Adipose tissue (tissue), 3 donors: ENCODE data around the gene ZBTB11. TPM values are rescaled to one million over a fixed set of nuclear protein-coding genes. Genes with fewer than 3 reads are reported as not detected.
"Not testable (repeated sequence)": the region's sequence is repeated elsewhere in the genome, so short reads cannot be mapped to it uniquely, and the experiment has no call there.

ENCODE experiments used
- H3K27ac ChIP-seq: one replicate; pipeline ENCODE4 v1.5.1; 2013; ENCODE audit warnings: low read depth, low read length
- WGBS, 3 donors: extraction: QIAGEN DNeasy Blood & Tissue Kit; methylation state at CpG; one replicate each; pipeline ENCODE4 v1.1.7; 2013; 5-methylcytosine and 5-hydroxymethylcytosine counted together
- polyA plus RNA-seq, 3 donors: library from polyadenylated mRNA; stranded (reverse); fragments of 200-250 nt; gene quantifications; one replicate each; pipeline ENCODE4 v1.2.3, GENCODE V29; 2013
- donor health status: healthy with polysubstance abuse.
- donor health status: Bipolar disorder and iron deficiency.
- donor health status: healthy.

Gene ZBTB11
- polyA plus RNA-seq, 3 donors, result 4.0 to 5.9 (median 4.5) TPM

DNA sequence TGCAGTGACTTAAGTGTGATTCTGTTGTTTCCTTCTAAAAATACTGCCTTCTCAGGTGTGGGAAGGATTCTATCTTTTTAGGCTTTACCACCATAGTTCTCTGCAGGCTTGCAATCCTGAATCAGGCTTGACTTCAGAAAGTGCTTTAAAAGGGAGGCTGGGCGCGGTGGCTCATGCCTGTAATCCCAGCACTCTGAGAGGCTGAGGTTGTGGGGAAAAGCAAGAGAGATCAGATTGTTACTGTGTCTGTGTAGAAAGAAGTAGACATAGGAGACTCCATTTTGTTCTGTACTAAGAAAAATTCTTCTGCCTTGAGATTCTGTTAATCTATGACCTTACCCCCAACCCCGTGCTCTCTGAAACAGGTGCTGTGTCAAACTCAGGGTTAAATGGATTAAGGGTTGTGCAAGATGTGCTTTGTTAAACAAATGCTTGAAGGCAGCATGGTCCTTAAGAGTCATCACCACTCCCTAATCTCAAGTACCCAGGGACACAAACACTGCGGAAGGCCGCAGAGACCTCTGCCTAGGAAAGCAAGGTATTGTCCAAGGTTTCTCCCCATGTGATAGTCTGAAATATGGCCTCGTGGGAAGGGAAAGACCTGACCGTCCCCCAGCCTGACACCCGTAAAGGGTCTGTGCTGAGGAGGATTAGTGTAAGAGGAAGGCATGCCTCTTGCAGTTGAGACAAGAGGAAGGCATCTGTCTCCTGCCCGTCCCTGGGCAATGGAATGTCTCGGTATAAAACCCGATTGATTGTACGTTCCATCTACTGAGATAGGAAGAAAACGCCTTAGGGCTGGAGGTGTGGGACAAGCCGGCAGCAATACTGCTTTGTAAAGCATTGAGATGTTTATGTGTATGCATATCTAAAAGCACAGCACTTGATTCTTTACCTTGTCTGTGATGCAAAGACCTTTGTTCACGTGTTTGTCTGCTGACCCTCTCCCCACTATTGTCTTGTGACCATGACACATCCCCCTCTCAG is 15.0 kb upstream of the ZBTB11 start:
- H3K27ac ChIP-seq, result not testable (repeated sequence)
- WGBS, 3 donors, result 55 to 75% (median 72%) methylated on average over 11 to 13 of the region's 15 CpGs

GRCh38 chr3:101690972-101691371 is 14.0 kb upstream of the ZBTB11 start:
- H3K27ac ChIP-seq, result no peak overlapping the region

DNA sequence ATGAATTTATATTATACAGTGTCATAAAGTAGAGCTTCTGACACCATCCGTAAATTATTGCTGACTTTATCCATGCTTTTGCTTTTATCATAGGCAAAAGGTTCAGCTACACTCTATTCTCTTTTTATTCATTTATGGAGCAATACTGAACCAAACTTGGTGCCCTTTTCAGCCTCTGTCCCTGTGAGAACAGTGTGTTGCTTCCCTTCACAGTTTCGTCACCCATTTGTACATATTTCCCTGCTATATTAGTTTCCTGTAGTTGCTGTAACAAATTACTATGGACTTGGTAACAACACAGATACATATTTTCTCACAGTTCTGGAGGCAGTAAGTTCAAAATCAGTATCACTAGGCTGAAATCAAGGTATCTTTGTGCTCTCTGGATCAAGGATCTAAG is 12.4 kb upstream of the ZBTB11 start:
- WGBS, 3 donors, result 72 to 96% (median 77%) methylated on average over 2 of the region's 2 CpGs
- no peak overlapping the region for H3K27ac ChIP-seq

DNA sequence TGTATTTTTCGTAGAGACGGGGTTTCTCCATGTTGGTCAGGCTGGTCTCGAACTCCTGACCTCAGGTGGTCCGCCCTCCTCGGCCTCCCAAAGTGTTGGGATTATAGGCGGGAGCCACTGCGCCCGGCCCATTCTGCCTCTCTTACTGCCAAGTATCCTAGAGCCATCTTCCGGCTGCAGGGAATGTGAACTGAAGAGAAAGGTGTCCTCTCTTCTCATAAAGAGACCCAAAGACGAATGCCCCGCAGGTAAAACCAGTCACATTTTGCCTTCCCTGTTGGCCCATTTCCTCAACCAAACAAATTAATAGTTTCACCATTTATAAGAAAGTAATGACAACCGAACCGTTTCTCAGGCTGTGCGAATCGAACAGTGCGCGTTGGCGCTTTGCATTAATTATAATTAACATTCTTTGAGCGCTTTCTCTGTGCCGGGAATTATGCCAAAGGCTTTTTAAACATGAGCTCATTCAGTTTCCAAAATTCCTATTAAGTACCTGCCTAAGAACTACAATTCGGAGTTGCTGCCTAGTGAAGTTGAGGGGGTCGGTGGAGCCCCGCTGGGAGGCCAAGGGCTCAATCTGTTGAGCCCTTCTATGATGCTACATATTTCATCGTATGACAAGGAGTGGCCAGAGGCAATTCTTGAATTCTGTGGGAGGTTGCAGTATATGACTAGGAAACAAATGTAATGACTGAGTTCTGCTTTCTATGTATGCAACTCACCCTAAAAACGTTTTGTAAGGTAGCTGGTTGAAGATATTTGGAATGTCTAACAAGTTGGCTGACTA is 10.4 kb upstream of the ZBTB11 start:
- WGBS, 3 donors, result 32 to 50% (median 40%) methylated on average over 25 of the region's 25 CpGs
- no peak overlapping the region for H3K27ac ChIP-seq

GRCh38 chr3:101685870-101686307 is 9.0 kb upstream of the ZBTB11 start:
- peak overlapping the region; percentile 77 for H3K27ac ChIP-seq
- WGBS, 3 donors, result 1 to 4% (median 1%) methylated on average over 11 of the region's 11 CpGs

- no peak overlapping the region for H3K27ac ChIP-seq
These were observed 8.1 kb upstream of the ZBTB11 start for GRCh38 chr3:101685050-101685400.

GRCh38 chr3:101680466-101680865 is 3.5 kb upstream of the ZBTB11 start:
- WGBS, 3 donors, result 88 to 93% (median 91%) methylated on average over 4 of the region's 4 CpGs

GRCh38 chr3:101678837-101679236 is 1.9 kb upstream of the ZBTB11 start:
- not testable (repeated sequence) for H3K27ac ChIP-seq
- 44 to 73% (median 57%) methylated on average over 2 of the region's 2 CpGs for WGBS, 3 donors

More at GRCh38 chr3:101680466-101680865, 3.5 kb upstream of the ZBTB11 start:
- H3K27ac ChIP-seq, result no peak overlapping the region

DNA sequence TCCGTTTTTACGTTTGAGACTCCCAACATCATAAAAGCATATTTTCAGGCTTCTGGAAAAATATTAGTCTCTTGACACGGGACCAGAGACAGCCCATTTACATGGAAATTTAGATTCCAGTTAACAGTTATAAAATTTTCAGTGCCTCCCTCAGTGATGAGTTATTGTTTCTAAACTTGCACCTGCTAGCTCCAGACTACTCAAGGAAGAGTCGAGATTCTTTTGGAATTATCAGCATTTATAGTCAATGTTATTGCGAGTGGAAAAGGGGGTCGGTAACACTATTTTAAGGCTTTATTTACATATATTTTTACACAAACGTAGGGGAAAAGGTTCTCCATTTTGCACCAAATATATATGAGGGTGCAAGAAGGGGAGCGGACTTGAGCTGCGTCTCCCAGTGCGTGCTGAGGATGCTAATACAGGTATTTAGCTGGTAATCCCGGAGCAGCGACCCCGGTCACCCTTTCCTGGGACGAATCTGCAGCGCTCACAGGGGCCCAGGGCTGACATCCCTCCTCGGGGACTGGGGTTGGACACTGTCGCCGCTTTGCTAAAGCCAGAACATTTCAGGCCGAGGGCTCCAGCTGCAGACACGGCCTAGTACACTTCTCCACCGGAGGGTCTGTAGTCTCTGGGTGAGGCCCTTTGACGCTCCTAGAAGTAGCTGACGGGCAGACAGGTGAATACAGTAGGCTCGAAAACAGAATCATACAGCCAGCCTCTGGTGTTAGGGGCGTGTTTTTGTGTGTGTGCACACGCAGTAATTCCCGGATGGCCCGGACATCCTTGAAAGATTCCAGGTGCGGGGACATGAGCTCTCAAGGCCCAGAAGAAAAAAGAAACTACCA is 729 bp upstream of the ZBTB11 start:
- H3K27ac ChIP-seq, result peak overlapping the region; percentile 57
- 37 to 58% (median 56%) methylated on average over 29 of the region's 29 CpGs for WGBS, 3 donors

DNA sequence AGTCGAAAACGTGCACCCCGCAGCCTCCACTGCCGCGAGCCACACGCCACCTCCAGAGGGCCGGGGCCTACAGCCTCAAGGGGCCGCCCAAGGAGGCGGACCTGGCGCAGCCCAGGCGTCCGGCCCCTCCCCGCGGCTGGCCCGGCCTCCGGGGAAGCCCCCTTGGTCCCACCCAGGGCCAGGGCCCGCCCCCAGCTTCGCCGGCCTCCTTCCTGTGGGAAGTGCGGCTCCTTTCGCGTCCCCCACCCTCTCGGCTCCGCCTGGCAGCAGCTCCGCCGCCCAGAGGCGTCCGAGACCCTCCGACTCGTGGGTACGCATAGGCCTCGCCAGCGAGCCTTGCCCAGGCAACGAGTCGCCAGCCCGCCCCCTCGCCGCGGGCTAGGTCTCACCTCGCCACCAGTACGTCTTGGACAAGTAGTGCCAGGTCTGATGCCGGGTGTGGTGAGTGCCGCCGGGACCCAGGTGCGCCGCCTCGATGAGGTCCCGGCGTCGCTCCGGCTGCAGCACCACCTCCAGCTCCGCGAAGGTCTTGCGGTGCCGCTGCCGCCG is 642 bp downstream of the ZBTB11 start:
- peak overlapping the region; percentile 82 for H3K27ac ChIP-seq
- WGBS, 3 donors, result 0% methylated on average over 49 to 57 of the region's 57 CpGs

- H3K27ac ChIP-seq, result peak overlapping the region; percentile 82
- WGBS, 3 donors, result 4 to 9% (median 7%) methylated on average over 27 of the region's 27 CpGs
These were observed 1.2 kb downstream of the ZBTB11 start for GRCh38 chr3:101675709-101676215.

- 89 to 92% (median 90%) methylated on average over 9 of the region's 9 CpGs for WGBS, 3 donors
- no peak overlapping the region for H3K27ac ChIP-seq
These were observed 2.4 kb downstream of the ZBTB11 start for GRCh38 chr3:101674518-101674917.

DNA sequence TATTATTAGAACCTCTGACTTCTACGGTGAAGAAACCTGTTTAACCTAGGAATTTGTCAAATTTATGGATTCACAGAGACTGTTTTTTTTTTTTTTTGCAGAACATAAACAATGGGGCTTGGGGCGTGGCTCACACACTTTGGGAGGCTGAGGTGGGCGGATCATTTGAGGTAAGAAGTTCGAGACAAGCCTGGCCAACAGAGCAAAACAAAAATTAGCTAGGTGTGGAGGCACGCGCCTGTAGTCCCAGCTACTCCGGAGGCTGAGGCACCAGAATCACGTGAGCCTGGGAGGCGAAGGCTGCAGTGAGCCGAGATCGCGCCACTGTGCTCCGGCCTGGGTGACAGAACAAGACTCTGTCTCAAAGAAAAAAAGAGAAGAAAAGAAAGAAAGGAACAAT is 3.0 kb downstream of the ZBTB11 start:
- no peak overlapping the region for H3K27ac ChIP-seq
- WGBS, 3 donors, result 93 to 95% (median 93%) methylated on average over 13 of the region's 13 CpGs

DNA sequence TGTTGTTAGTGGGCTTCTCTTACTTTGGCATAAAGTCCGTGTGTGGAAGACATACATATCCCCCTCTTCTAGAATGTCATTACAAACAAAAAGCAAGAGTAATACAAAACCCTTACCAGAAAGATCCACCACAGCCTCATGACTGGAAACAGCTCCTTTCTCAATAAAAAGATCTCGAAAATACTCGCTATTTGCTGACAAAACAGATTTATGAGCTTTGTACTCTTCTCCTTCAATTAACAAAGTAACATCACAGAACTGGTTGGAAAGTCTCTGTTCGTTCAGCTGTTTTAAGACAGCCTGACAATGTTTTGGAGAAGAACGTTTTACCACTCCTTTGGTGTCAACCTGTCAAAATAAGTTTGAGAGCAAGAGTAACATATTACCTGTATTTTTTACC is 5.9 kb downstream of the ZBTB11 start:
- no peak overlapping the region for H3K27ac ChIP-seq
- WGBS, 3 donors, result 85 to 92% (median 86%) methylated on average over 5 of the region's 5 CpGs

DNA sequence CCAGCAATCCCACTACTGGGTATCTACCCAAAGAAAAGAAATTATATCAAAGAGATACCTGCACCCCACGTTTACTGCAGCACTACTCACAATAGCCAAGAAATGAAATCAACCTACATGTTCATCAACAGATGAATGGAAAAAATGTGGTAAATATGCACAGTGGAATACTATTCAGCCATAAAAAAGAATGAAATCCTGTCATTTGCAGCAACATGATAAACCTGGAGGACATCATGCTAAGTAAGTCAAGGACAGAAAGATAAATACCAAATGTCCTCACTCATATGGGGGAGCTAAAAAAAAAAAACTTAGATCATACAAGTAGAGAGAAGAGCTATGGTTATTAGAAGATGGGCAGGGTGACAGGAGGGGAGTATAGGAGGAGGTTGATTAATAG is 9.1 kb downstream of the ZBTB11 start:
- WGBS, 3 donors, result 93 to 97% (median 94%) methylated on average over 1 of the region's 1 CpG
- H3K27ac ChIP-seq, result no peak overlapping the region

- no peak overlapping the region for H3K27ac ChIP-seq
- WGBS, 3 donors, result 93 to 97% (median 94%) methylated on average over 6 of the region's 6 CpGs
These were observed 9.6 kb downstream of the ZBTB11 start for GRCh38 chr3:101667331-101667730.

GRCh38 chr3:101665851-101666250 is 11.1 kb downstream of the ZBTB11 start:
- H3K27ac ChIP-seq, result no peak overlapping the region

DNA sequence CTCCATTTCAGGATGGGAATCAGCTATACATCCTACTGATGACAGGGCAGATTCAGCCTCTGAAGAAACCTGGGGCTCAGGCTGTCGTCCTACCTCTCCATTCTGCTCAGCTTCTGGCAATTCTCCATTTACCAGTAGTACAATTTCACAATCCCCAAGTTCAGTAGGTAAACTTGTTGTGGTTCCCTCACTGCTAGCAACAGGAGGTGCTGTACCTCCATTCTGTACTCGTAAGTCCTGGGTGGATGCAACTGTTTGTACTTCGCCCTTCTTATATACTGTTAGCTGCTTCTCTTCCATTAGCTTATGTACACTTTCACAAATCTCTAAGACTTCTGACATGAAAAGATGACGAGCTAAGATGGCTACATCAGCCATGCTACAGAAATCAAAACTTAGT is 11.6 kb downstream of the ZBTB11 start:
- WGBS, 3 donors, result 91 to 95% (median 91%) methylated on average over 4 of the region's 4 CpGs
- no peak overlapping the region for H3K27ac ChIP-seq
